NCI-H2227 (cell line): ENCODE measurements around the gene TAS1R1.
"Not testable (repeated sequence)": the region's sequence is repeated elsewhere in the genome, so short reads cannot be mapped to it uniquely, and the experiment has no call there.

Source experiments
- DNase-seq: peaks from one replicate; lab custom pipeline; 2025; ENCODE audit not compliant: unreplicated experiment; lab: John Stamatoyannopoulos, UW

Gene TAS1R1

DNA sequence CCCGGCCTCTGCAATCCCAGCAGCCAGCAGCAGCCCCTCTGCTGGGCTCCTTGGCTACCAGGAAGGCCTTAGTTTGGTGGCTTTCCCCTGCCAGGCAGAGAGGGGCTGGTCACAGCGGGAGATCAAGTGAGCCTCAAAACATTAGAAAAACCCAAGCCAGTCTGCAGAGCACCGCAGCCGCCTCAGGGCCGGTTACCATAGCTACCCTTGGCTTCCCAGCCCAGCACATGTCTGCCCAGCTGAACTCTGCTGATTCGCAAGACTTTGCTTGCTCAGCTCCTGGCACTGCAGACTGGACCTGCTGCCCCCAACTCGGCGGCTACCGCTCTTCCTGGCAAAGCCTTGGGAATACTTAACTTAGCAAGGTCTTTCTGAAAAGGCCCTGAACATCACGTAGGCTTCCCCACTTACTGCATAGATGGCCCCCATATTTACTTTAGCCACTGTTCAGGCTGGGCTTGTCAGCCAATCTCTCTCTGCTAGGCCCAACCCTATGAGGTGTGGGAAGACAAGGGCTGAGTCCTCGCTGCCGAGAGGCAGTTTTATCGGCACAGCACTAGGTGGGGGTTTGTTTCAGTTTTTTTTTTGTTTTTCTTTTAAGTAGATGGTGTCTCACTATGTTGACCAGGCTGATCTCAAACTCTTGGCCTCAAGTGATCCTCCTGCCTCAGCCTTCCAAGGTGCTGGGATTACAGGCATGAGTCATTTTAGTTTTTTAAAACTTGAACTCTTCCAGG lies 35.0 kb upstream of the TAS1R1 start:
- peak; percentile 79 for DNase-seq

DNA sequence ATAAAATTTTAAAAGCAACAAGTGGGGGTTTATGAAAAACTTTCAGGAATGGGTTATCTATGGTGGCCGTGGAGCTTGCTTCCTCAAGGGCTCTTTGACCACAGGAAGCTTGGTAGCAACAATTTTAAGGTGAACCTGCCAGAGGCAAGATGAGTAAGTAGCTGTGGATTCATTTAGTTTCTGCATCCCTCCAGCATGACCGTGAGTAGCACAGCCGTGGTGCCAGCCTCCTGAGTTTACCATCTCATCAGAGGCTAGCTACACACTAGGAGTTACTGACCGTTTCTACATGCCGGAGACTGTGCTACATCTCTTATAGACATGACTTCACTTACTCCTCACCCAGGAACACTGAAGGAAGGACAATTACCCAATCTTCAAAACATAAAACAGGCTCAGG lies 33.6 kb upstream of the TAS1R1 start:
- DNase-seq, result no peak

DNA sequence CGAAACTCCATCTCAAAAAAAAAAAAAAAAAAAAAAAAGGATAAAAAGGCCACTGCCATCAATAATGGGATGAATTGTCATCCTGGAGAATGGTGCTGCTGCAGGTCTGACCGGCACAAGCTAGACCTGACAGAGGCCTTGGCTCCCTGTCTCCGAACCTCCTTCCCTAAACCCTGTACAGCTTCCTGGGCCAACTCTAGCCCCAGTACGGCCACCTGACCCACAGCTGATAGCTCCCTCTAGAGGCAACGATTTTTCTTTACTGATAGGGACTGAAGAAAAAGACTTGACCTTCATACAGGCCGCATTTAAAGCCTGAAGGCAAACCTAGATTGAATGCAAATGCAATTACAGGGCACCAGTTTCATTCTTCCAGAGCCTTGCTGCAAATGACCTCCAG lies 31.5 kb upstream of the TAS1R1 start:
- peak; percentile 49 for DNase-seq

DNA sequence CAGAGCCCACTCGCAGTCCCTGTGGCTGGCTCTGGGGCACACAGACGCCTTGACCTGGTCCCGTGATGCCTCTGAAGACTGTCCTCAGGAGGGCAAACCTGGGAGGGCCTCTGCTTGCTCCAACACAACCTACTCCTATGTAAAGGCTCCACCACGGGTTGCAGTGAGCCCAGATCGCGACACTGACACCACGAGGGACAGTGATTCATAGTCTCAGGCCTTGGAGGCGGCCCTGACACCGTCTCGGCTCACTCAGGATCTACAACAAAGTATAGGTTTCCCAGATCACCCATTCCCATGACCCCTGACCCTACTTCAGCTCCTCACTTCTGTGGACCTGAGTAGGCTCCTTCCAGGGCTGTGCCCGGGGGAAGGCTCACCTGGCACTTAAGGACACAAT lies 28.8 kb upstream of the TAS1R1 start:
- DNase-seq, result no peak

DNA sequence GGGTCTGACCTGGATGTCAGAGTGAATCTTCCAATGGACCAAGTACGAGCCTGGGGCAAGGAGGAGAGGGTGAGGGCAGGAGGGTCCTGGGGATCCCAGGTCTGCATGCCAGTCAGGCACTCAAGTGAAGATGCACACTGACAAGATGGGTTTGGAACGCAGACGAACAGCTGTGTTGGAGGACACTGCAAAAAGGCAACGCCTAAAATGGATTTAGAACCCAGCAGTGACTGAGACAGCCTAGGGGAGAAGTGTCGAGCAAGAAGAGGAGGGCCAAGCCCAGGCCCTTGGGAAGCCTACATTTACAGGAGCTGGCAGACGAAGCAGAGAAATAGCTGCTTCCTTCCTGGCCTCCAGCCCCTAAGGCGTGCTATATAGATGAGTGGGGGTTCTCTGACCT lies 26.6 kb upstream of the TAS1R1 start:
- DNase-seq, result no peak

DNA sequence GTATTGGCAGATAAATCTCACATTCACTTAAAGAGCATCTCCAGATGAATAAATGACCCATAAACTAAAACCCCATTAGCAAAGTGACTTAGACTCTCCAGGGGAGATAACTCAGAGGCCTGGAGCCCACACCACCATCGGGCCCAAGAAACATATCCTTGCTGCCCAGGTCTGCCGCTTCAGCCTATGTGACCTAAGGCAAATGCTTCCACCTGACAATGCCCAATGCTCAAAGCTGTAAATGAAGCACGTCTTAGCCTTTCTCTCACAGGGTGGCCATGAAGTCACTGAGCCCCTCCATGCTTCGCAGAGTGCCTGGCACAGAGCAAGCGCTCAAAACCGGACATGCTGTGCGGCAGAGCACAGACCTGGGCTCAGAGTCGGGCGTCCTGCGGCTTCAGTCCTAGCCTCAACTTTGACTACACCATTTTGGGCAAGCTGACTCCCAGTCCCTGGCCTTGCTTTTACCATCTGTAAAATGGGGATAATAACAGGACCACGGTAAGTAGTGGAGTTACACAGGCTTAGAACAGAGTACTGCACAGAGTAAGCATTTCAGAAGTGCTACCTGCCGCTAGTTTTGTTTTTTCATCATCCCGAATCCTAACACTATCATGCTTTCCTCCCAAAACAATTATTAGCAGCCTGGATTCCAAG lies 24.5 kb upstream of the TAS1R1 start:
- DNase-seq, result no peak

DNA sequence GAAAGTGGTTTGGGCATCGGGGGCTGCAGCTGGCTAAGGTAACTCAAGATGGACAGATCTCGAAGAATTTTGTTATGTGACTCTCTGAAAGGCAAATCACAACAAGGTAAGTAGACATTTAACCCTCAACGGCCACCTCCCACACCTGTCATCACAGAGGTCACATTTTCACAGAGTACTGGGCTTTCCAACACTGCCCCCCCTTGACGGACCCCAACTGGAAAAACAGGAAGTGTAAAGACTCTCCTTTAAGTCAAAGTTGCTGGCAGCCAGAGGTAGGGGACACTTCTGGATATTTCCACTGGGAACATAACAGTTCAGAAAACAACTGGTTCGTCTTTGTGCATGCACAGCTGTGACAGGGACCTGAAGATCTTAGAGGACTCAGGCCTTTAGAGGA lies 23.1 kb upstream of the TAS1R1 start:
- DNase-seq, result no peak

DNA sequence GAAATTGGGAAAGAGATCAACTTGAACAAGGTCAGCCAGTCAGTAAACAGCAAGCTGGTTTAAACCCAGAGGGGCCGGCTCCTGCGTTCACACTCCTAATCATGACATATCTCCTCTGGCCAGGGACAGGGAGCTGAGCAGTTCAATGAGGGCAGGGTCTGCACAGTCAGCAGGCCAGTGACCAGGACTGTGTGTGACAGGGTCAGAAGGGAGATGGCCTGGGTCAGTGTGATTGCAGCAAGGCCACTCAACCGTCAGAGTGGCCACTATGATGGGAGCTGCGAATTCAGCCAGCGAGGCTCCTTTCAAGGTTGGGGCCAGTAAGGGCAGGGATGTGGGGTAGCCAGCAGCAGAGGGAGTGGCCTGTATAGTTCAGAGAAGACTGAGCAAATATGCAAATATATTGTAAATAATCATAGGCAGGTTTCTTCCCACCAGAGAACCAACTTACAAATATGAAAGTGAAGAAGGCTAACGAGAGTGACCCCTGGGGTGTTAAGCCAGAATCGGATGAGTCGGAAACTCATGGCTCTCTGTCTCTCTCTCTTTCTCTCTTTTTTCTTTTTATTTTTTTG lies 20.8 kb upstream of the TAS1R1 start:
- no peak for DNase-seq

DNA sequence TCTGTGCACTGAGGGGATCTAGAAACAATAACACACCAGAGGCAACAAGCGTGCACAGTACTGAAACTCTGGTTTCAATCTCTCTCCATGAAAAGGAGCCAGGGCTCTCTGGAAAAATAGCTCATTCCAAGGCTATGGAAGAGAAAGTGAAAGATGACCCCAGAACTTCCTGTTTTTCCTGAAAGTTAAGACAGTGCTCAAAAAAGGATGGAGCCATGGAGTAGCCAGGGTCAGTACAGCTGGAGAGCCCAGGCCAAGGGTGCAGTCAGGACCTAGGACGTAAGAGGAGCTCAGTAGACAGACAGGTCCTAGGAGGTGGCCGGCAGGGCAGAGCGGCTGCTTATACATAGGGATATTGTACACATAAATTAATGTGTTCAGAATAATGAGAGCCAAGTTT lies 19.9 kb upstream of the TAS1R1 start:
- no peak for DNase-seq

DNA sequence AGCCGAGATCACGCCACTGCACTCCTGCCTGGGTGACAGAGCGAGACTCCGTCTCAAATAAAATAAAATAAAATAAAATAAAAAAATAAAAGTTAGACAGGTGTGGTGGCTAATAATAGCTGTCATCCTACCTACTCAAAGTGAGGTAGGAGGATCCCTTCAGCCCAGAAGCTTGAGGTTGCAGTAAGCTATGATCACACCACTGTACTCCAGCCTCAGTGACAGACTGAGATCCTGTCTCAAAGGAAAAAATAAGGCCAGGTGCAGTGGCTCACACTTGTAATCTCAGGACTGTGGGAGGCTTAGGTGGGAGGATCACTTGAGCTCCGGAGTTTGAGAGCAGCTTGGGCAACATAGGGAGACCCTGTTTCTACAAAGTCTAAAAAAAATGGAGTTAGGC lies 18.8 kb upstream of the TAS1R1 start:
- DNase-seq, result no peak

DNA sequence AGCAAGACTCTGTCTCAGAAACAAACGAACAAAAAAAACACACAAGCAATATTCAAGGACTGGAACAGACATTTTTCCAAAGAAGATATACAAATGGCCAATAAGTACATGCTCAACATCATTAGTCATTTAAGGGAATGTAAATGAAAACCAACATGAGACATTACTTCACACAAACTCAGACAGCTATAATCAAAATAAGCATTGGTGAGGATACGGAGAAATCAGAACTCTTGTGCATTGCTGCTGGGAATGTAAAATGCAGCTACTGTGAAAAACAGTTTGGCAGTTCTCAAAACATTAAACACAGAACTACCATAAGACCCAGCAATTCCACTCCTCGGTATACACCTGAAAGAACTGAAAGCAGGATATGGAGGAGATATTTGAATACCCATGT lies 16.2 kb upstream of the TAS1R1 start:
- no peak for DNase-seq

DNA sequence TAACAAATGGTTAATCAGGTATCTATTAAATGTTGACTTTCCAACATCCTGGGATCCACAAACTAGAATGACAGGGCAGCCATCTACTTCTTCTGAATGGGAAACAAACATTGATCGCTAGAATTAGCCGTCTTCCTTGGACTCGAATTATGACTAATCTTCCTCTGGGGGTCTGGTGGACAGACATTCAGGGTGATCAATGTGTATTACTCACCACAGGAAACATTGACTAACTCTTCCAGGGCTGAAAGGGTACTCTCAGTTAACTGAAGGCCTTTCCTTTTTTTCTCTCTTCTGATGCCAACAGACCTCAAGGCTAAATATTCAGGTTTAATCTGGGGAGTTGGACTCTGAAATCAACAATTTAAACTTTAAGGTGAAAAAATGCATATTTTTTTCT lies 10.3 kb upstream of the TAS1R1 start:
- DNase-seq, result no peak

DNA sequence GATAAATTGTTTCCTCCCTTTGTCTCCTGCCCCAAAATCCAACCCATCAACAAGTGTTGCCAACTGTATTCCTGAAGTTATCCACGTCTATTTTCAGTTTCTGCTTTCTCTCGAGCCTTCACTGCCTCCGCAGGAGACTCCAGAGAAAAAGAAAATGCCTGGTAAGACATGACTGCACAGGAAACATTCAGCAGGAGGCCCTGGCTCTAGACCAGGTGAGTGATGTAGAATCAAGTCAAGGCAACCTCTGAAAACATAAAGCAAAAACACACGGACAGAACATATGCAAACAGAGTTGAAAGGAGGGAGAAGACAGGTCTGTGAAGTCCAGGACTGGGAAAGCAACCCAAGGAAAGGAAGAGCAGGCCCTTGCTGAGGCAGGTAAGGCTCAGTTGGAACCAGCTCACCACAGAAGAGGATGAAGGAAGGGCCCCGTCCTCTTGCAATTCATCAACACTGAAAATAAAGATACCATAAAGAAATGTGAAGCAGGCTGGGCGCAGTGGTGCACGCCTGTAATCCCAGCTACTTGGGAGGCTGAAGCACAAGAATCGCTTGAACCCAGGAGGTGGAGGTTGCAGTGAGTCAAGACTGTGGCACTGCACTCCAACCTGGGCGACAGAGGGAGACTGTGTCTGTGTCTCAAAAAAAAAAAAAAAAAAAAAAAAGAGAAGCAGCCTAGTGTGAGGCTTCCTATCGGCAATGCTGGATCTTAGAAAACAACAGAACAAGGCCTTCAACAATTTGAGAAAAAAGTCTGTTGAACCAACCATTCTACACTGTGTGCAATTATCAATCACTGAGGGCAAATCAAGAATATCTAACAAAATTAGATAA lies 9.6 kb upstream of the TAS1R1 start:
- DNase-seq, result no peak

DNA sequence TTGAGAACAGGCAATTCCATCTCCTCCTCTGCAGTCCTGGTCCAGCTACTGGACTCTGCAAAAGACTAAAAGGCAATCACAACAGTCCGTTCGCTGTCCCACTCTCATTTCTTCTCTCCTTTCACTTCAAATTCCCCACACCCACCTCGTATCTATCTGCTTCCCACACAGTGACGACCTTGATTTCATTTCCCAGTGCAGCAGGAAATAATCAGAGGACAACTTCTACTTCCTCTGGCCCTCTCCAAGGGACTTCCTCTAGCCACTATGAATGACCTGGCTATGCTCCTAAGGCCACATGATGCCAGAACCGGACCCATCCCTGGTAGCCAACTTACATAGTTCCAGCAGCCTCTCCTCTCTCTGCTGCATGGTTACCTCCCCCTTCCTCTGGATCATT lies 8.8 kb upstream of the TAS1R1 start:
- DNase-seq, result no peak

DNA sequence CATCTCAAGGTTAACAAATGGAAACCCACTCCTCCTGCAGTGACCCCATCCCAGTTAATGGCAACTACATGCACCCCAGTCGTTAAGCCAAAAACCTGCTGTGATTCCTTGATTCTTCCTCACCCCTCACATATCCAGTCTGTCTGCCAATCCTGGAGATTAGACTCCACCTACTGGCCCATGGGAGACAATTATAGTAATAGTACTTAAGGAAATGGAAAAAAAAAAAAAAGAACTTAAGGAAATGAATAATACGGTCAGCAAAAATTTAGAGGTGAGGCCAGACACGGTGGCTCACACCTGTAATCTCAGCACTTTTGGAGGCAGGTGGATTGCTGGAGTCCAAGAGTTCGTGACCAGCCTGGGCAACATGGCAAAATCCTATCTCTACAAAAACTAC lies 7.8 kb upstream of the TAS1R1 start:
- DNase-seq, result no peak

DNA sequence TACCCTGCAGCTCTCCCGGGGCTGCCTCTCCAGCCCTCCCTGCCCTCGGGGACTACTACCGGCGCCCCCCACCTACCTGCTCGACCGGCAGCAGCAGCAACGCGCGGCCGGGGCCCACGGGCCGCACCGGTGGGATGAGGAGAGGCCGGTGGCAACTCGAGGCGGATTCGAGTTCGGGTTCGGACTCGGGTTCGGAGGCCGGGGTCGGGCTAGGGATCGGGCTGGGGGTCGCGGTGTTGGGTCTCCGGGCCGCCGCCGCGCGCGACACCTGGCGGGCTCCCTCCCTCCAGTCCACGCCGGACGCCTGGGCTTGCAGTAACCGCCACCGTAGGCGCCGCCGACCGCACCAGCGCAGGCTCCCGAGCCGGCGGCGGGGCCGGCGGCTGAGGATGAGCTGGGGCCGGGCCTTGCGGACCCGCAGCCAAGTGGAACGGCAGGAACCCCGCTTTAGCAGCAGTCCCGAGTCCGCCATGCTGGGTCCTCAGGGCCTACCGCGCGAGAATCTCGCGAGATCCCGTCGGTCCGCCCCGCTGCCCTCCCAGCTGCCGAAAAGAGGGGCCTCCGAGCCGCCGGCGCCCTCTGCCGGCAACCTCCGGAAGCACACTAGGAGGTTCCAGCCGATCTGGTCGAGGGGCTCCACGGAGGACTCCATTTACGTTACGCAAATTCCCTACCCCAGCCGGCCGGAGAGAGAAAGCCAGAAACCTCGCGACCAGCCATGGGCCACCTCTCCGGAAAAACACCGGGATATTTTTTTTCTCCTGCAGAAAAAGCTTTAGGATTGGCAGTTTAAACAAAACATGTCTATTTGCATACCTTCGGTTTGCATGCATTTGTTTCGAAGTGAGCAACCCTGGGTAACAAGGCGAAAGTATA lies 838 bp upstream of the TAS1R1 start, which contains the start of gene NOL9:
NOL9 (minus strand) TSS at position 483 of the 876 bp plus-strand sequence; CDS start at position 472, 11 bp downstream.
- DNase-seq, result peak; percentile 97

DNA sequence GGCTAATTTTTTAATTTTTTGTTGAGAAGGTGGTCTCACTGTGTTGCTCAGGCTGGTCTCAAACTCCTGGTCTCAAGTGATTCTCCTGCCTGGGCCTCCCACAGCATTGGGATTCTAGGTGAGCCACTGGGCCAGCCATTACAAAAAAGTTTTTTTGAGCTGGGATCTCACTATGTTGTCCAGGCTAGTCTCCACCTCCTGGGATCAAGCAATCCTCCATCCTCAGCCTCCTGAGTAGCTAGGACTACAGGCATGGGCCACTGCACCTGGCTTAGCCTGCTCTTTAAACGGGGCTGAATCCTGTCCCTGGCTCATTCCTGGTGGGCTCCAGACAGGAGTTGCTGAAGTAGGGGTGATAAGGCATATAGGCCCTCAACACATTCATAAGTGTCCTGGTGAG lies 2.5 kb downstream of the TAS1R1 start:
- no peak for DNase-seq

DNA sequence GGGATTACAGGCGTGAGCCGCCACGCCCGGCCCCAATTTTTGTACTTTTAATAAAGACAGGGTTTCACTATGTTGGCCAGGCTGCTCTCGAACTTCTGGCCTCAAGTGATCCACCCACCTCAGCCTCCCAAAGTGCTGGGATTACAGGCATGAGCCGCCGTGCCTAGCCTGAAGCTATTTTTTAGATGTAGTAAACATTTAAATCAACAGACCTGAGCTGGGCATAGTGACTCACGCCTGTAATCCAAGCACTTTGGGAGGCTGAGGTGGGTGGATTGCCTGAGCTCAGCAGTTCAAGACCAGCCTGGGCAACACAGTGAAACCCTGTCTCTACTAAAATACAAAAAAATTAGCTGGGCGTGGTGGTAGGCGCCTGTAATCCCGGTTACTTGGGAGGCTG lies 4.1 kb downstream of the TAS1R1 start:
- not testable (repeated sequence) for DNase-seq

DNA sequence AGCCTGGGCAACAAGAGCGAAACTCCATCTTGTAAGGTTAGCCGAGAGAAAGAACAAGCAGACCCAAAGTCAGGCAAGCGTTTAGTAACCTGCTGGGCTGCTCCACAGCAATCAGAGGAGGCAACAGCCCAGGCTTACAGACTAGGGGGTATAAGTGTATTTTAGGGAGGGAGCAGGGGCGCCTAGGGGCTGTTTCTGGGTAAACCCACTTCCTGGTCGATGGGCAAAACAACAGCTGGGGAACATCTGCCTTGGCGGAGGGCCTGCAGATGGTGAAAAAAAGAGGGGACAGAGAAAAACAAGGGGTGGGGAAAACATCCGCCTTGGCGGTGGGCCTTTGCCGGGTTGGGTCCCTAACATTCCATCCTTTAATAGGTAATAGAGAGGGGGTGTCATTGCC lies 5.2 kb downstream of the TAS1R1 start:
- DNase-seq, result no peak

DNA sequence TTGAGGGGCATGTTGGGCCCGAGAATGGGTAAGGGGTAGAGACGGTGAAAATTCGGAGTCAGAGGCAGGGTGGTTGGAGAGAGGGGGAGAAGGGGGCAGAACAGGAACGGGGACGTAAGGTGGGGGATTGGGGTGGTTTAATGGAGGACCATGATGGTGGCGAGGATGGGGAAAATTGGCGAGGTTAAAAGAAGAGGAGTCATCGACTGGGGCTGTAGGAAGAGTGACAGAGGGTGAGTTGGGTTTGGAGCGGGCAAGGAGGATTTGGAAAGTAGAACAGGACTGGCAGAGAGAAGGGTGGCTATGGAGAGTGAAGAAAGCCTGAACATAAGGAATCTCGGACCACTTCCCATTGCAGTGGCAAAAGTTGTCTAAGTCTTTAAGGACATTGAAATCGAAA lies 13.9 kb downstream of the TAS1R1 start:
- no peak for DNase-seq

DNA sequence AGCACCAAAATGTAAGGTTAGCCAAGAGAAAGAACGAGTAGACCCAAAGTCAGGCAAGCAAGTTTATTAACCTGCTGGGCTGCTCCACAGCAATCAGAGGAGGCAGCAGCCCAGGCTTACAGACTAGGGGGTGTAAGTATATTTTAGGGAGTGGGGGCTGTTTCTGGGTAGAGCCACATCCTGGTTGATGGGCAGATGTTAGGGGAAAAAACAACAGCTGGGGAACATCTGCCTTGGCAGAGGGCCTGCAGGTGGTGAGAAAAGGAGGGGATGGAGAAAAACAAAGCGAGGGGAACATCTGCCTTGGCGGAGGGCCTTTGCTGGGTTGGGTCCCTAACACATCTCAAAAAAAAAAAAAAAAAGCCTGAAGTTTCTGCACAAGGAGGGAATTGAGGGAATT lies 15.0 kb downstream of the TAS1R1 start:
- no peak for DNase-seq
